Mesodermal cell (in vitro differentiated cells): ENCODE data around the gene MYOT.
"Not testable (repeated sequence)": the region's sequence is repeated elsewhere in the genome, so short reads cannot be mapped to it uniquely, and the experiment has no call there.

Experiments used
- H3K27ac ChIP-seq: 2 replicates; pipeline ENCODE4 v1.7.0; 2013; ENCODE audit warnings: mild to moderate bottlenecking, low read depth, low read length, moderate library complexity; ENCODE audit not compliant: severe bottlenecking
- H3K36me3 ChIP-seq: 2 replicates; pipeline ENCODE4 v1.7.1; 2013; ENCODE audit warnings: mild to moderate bottlenecking, low read length, moderate library complexity; ENCODE audit not compliant: control insufficient read depth, insufficient read depth
- H3K4me1 ChIP-seq: one replicate; pipeline ENCODE4 v1.7.1; 2013; ENCODE audit warnings: mild to moderate bottlenecking, low read length; ENCODE audit not compliant: insufficient read depth, control insufficient read depth, poor library complexity, severe bottlenecking
- H3K4me3 ChIP-seq: 2 replicates; pipeline ENCODE4 v1.7.0; 2013; ENCODE audit warnings: low read length, control low read depth, mild to moderate bottlenecking; ENCODE audit not compliant: insufficient read depth, poor library complexity, severe bottlenecking; ENCODE audit errors: extremely low read depth
- H3K9me3 ChIP-seq: 2 replicates; pipeline ENCODE4 v1.7.1; 2013; ENCODE audit warnings: mild to moderate bottlenecking, low read length, moderate library complexity; ENCODE audit not compliant: control insufficient read depth
- WGBS, 2 experiments: methylation state at CpG; one replicate each; pipeline ENCODE4 v1.1.5; 2013; ENCODE audit warnings: missing lambda C conversion rate in 2 of 2; ENCODE audit not compliant: insufficient coverage in 2 of 2; 5-methylcytosine and 5-hydroxymethylcytosine counted together

Gene MYOT

GRCh38 chr5:137856201-137856600 lies 11.5 kb upstream of the MYOT start:
- no peaks in the 10 kb centered on the region for H3K36me3 ChIP-seq
- WGBS, 2 experiments = 80 to 90% methylated on average over 2 of the region's 3 CpGs

GRCh38 chr5:137856916-137857862 lies 10.5 kb upstream of the MYOT start:
- no peak overlapping the region for H3K27ac ChIP-seq
- H3K4me1 ChIP-seq = no peaks in the 10 kb centered on the region
- no peaks in the 10 kb centered on the region for H3K9me3 ChIP-seq
- 89 to 94% methylated on average over 4 to 5 of the region's 5 CpGs for WGBS, 2 experiments
- H3K4me3 ChIP-seq = no peak overlapping the region
- H3K36me3 ChIP-seq = no peaks in the 10 kb centered on the region

More at GRCh38 chr5:137856201-137856600, 11.5 kb upstream of the MYOT start:
- Histone ChIP-seq H3K9me3 (no peaks in the 10 kb centered on the region), H3K27ac (no peak overlapping the region), H3K4me3 (no peak overlapping the region), H3K4me1 (no peaks in the 10 kb centered on the region)

GRCh38 chr5:137858223-137858916 lies 9.3 kb upstream of the MYOT start:
- Histone ChIP-seq H3K9me3 (no peaks in the 10 kb centered on the region), H3K4me3 (no peak overlapping the region), H3K36me3 (no peaks in the 10 kb centered on the region), H3K27ac (no peak overlapping the region), H3K4me1 (no peaks in the 10 kb centered on the region)
- WGBS, 2 experiments = no CpG with 5 or more reads among the region's 3 CpGs

DNA sequence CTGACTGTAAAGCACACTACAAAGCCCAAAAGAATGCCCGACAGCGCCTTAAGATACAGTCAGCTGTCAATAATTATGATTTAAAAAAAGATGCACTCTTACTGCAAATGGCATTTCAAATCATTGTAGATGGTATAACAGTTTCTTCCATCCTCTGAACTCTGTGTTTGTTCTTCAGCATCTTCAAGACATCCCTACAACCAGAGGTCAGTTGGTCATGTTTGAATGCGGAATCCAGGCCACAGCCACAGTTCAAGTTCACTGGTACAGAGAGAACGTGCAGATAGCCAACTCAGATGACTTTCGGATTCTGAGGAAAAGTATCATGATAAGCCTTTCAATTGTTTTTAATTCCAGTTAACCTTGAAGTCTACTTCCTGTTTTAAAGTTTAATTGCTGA lies 8.7 kb upstream of the MYOT start:
- WGBS, 2 experiments = 93 to 94% methylated on average over 2 to 3 of the region's 5 CpGs
- H3K4me3 ChIP-seq = no peak overlapping the region
- H3K4me1 ChIP-seq = no peaks in the 10 kb centered on the region
- no peaks in the 10 kb centered on the region for H3K36me3 ChIP-seq
- no peaks in the 10 kb centered on the region for H3K9me3 ChIP-seq
- H3K27ac ChIP-seq = no peak overlapping the region

DNA sequence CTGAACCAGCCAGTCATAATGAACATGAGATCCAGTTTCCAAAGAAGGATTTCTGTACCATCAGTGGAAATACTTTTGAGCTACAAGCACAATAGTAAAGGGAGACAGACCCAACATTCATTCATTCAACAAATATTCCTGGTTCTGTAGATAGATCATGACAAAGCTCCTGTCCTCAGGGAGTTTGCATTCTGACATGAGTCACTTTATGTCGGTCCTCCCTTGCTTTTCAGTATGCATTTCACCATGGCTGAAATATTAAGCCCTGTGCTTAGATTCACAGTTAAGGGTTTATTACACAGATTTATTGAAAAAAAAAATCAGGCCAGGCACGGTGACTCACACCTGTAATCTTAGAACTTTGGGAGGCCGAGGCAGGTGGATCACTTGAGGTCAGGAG lies 5.4 kb upstream of the MYOT start:
- Histone ChIP-seq H3K4me3 (no peak overlapping the region), H3K27ac (no peak overlapping the region), H3K4me1 (no peaks in the 10 kb centered on the region), H3K9me3 (no peaks in the 10 kb centered on the region), H3K36me3 (no peaks in the 10 kb centered on the region)
- 84 to 90% methylated on average over 2 to 3 of the region's 3 CpGs for WGBS, 2 experiments

DNA sequence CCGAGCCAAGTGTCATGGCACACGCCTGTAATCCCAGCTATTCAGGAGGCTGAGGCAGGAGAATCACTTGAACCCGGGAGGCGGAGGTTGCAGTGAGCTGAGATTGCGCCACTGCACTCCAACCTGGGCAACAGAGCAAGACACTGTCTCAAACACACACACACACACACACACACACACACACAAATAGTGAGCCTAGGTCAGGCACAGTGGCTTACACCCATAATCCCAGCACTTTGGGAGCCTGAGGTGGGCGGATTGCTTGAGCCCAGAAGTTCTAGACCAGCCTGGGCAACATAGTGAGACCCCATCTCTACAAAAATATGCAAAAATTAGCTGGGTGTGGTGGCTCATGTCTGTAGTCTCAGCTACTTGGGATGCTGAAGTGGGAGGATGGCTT lies 4.0 kb upstream of the MYOT start:
- H3K36me3 ChIP-seq, H3K9me3 ChIP-seq, H3K4me1 ChIP-seq, H3K27ac ChIP-seq, H3K4me3 ChIP-seq: not testable (repeated sequence)
- 94 to 98% methylated on average over 3 to 4 of the region's 6 CpGs for WGBS, 2 experiments

GRCh38 chr5:137866541-137867388 lies 895 bp upstream of the MYOT start:
- Histone ChIP-seq H3K36me3 (no peaks in the 10 kb centered on the region), H3K4me3 (no peak overlapping the region), H3K4me1 (no peaks in the 10 kb centered on the region), H3K9me3 (no peaks in the 10 kb centered on the region), H3K27ac (no peak overlapping the region)
- 92% methylated on average over 2 of the region's 4 CpGs; no CpG with 5 or more reads in 1 of the 2 experiments for WGBS, 2 experiments

- no peaks in the 10 kb centered on the region for H3K9me3 ChIP-seq
- H3K4me1 ChIP-seq = no peaks in the 10 kb centered on the region
- H3K27ac ChIP-seq = no peak overlapping the region
- 92 to 97% methylated on average over 4 of the region's 7 CpGs for WGBS, 2 experiments
- no peak overlapping the region for H3K4me3 ChIP-seq
- no peaks in the 10 kb centered on the region for H3K36me3 ChIP-seq
These were observed 3.1 kb downstream of the MYOT start for GRCh38 chr5:137870647-137871339.

- Histone ChIP-seq H3K9me3 (no peaks in the 10 kb centered on the region), H3K4me1 (no peaks in the 10 kb centered on the region), H3K36me3 (no peaks in the 10 kb centered on the region), H3K4me3 (no peak overlapping the region), H3K27ac (no peak overlapping the region)
- WGBS, 2 experiments = 100% methylated on average over 1 of the region's 3 CpGs; no CpG with 5 or more reads in 1 of the 2 experiments
These were observed 3.9 kb downstream of the MYOT start for GRCh38 chr5:137871571-137871970.

DNA sequence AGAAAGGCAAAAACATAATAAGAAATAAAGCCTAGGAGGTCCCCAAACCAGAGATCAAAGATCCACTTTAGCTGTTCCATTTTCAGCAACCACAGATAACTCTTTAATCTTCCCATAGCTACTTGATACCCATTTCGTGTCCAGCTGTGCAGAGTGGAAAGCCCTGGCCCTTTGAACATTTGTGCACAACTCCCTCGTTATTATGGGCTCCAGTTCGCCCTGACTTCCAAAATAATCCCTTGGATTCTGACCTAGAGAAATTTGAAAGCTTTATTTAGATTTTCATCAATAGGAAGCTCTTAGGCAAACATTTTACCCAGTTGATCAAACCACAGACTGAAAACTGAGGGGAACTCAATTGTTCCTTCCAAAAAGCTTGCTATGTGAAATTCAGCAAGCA lies 4.8 kb downstream of the MYOT start:
- Histone ChIP-seq H3K9me3 (no peaks in the 10 kb centered on the region), H3K27ac (no peak overlapping the region), H3K4me3 (no peak overlapping the region), H3K36me3 (no peaks in the 10 kb centered on the region), H3K4me1 (no peaks in the 10 kb centered on the region)
- WGBS, 2 experiments = 60 to 82% methylated on average over 3 of the region's 3 CpGs
